Measurements from ENCODE around the gene RFNG.

DNA sequence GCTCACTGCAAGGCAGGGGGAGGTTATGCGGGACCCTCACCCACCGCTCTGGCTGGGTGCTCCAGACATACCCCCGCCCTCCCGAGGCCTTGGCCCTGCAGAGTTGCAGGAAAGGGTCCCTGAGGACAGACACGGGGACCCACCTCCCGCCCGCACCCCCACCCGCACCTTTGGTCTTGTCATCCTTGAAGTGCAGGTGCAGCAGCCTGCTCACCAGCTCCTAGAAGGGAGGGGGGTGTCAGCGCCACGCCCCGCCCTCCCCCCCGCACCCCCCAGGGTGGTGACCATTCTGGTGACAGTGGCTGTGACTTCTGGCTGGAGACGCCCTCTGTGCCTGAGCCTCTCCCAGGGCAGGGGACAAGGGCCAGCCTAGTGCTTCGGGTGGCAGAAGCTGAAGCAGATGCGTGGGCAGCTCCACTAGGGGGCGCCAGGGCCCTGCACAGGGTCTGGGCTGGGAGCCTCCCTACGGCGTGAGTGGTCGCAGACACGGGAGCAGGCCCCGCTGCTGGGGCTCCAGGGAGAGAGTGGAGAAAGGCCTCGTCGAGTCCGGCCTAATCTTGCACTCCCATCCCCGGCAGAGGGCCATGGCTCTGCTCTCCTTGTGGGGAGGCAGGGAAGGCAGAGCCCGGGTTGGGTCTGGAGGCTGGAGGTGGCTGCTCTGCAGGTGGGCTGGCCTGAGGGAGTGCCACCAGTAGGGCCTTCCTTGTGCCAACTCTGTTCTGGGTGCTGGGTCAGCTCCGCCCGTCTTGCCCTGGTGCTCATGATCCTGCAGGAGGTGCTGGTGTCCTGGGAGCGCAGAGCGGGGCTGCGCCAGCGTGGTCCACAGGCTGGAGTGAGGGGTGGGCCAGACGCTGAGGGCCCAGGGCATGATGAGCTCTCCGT, 31.7 kb downstream of the RFNG start:
- TF ChIP-seq POLR2A (IDR thresholded peaks at IDR 0.05; ENCODE audit: low read depth, low read length) (no peak), CTCF (conservative IDR thresholded peaks at IDR 0.05; ENCODE audit: low read depth, low read length) (peak; percentile 64), BHLHE40 (IDR thresholded peaks at IDR 0.05; ENCODE audit: low read depth, low read length) (no peak), RFX5 (IDR thresholded peaks at IDR 0.05; ENCODE audit: low read depth, low read length) (no peak), CEBPB (IDR thresholded peaks at IDR 0.05; ENCODE audit: low read depth, low read length) (no peak), USF2 (IDR thresholded peaks at IDR 0.05; ENCODE audit: low read depth, low read length) (no peak), FOS (IDR thresholded peaks at IDR 0.05; ENCODE audit: low read depth, low read length) (no peak), RAD21 (IDR thresholded peaks at IDR 0.05; ENCODE audit: low read length) (peak; percentile 49), MAZ (IDR thresholded peaks at IDR 0.05; ENCODE audit: borderline replicate concordance, low read depth, low read length) (no peak), MAFK (IDR thresholded peaks at IDR 0.05; ENCODE audit: low read depth, low read length) (no peak), CHD1 (IDR thresholded peaks at IDR 0.05; ENCODE audit: low read depth, low read length) (no peak), RCOR1 (IDR thresholded peaks at IDR 0.05; ENCODE audit: insufficient replicate concordance, low read length) (no peak)
- TF ChIP-seq, protein P1, sequence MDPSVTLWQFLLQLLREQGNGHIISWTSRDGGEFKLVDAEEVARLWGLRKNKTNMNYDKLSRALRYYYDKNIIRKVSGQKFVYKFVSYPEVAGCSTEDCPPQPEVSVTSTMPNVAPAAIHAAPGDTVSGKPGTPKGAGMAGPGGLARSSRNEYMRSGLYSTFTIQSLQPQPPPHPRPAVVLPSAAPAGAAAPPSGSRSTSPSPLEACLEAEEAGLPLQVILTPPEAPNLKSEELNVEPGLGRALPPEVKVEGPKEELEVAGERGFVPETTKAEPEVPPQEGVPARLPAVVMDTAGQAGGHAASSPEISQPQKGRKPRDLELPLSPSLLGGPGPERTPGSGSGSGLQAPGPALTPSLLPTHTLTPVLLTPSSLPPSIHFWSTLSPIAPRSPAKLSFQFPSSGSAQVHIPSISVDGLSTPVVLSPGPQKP (IDR thresholded peaks at IDR 0.05; ENCODE audit: borderline replicate concordance, low read depth, low read length): no peak
